Measurements from ENCODE around the gene IL11RA. TPM values are rescaled to one million over a fixed set of nuclear protein-coding genes. Genes with fewer than 3 reads are reported as not detected.

IL11RA gene
- total and polyA plus RNA-seq, 2 of the 8 experiments (the other 6 are each of a cell fraction or from before 2014, with no cell fraction given), result 5.5 to 9.1 TPM

GRCh38 chr9:34606905-34607304 lies 45.1 kb upstream of the IL11RA start:
- no peak for FAIRE-seq
- WGBS, 2 experiments (ENCODE audit: extremely low coverage in 1 of 2, insufficient coverage in 1 of 2, insufficient read length in 1 of 2, insufficient replicate concordance in 2 of 2, low coverage in 1 of 2, low lambda C conversion rate in 2 of 2, missing lambda C conversion rate in 1 of 2), result 87% methylated on average over 3 of the region's 3 CpGs; no CpG with 5 or more reads in 1 of the 2 experiments
- no peak for TF ChIP-seq CTBP2 (IDR thresholded peaks at IDR 0.05; ENCODE audit: borderline replicate concordance, insufficient read depth, insufficient read length, low read length)
- no peak for TF ChIP-seq PHF8 (conservative IDR thresholded peaks at IDR 0.05; ENCODE audit: low read depth, low read length)
- no peak for TF ChIP-seq TAF7 (optimal IDR thresholded peaks at IDR 0.05; ENCODE audit: borderline replicate concordance, low read depth, low read length)
- TF ChIP-seq BCL11A (IDR thresholded peaks at IDR 0.05; ENCODE audit: low read depth in 2 of 2, low read length in 2 of 2), result no peak
- TF ChIP-seq BRCA1 (IDR thresholded peaks at IDR 0.05; ENCODE audit: low read depth, low read length), result no peak
- no peak for TF ChIP-seq EGR1 (IDR thresholded peaks at IDR 0.05; ENCODE audit: borderline replicate concordance, low read depth, low read length)
- no peak for TF ChIP-seq E2F6 (IDR thresholded peaks at IDR 0.05)
- TF ChIP-seq USF2 (IDR thresholded peaks at IDR 0.05; ENCODE audit: low read length), result no peak
- no peak for TF ChIP-seq CTCF (IDR thresholded peaks at IDR 0.05; ENCODE audit: control extremely low read depth in 1 of 3, insufficient read depth in 1 of 3, low read depth in 1 of 3, low read length in 3 of 3)

More at GRCh38 chr9:34606905-34607304, 45.1 kb upstream of the IL11RA start:
- no peak overlapping the region for H2BK20ac ChIP-seq (ENCODE audit: low read length)
- H3K23ac ChIP-seq (ENCODE audit: insufficient read length), result no peak overlapping the region
- H3K9me3 ChIP-seq (ENCODE audit: insufficient read depth in 2 of 2, low read depth in 1 of 2, low read length in 1 of 2), result no peaks in the 10 kb centered on the region
- H2BK5ac ChIP-seq (ENCODE audit: low read depth, low read length), result no peak overlapping the region; the same call in 1 of the 2 replicates
- no peak overlapping the region for H3K4me3 ChIP-seq (ENCODE audit: extremely low read depth in 1 of 4, insufficient read depth in 2 of 4, low read depth in 3 of 4, low read length in 4 of 4)
- no peak overlapping the region for H2BK12ac ChIP-seq (ENCODE audit: low read depth, low read length)
- CTCF ChIA-PET (ENCODE audit: partially characterized antibody), result interaction anchor here (0.7 to 16.9 kb wide), 9 partner anchors 13 to 113 kb away, joined by 3 to 401 read pairs (median 73); partner anchors contain the start of genes ARID3C and SIGMAR1
- no peak overlapping the region for H3K27ac ChIP-seq (ENCODE audit: low read depth, low read length)
- no peak overlapping the region for H2BK120ac ChIP-seq (replicated peaks; ENCODE audit: low read depth, low read length)
- H4K20me1 ChIP-seq (replicated peaks in 1 of 2; ENCODE audit: control insufficient read depth in 1 of 2, insufficient read depth in 2 of 2, low read length in 2 of 2), result no peaks in the 10 kb centered on the region
- no peaks in the 10 kb centered on the region for H3K36me3 ChIP-seq (ENCODE audit: control insufficient read depth in 2 of 4, insufficient read depth in 4 of 4, low read length in 3 of 4)
- H3K79me1 ChIP-seq (ENCODE audit: low read depth, low read length), result no peaks in the 10 kb centered on the region
- H3K79me2 ChIP-seq (ENCODE audit: control insufficient read depth in 1 of 2, insufficient read depth in 2 of 2, low read length in 2 of 2), result no peaks in the 10 kb centered on the region
- POLR2A ChIA-PET (ENCODE audit: partially characterized antibody), result no interaction called here
- H4K5ac ChIP-seq (ENCODE audit: insufficient read length, low read depth, low read length), result no peak overlapping the region
- peaks cover 4% of the 10 kb centered on the region; the same call in 1 of the 2 replicates for H3K23me2 ChIP-seq (ENCODE audit: low read depth, low read length)
- H3K4me1 ChIP-seq (replicated peaks in 1 of 4; ENCODE audit: control insufficient read depth in 3 of 4, insufficient read depth in 4 of 4, low read length in 3 of 4), result peaks cover 0 to 12% (median 6%) of the 10 kb centered on the region in 4 experiments; a peak in 5 of 7 replicates
- H4K91ac ChIP-seq (replicated peaks; ENCODE audit: insufficient read length, low read length), result no peak overlapping the region
- H2AK5ac ChIP-seq (ENCODE audit: low read depth, low read length), result no peak overlapping the region
- no peak overlapping the region for H3K9ac ChIP-seq (replicated peaks in 1 of 4; ENCODE audit: extremely low read depth in 1 of 4, low read depth in 3 of 4, low read length in 3 of 4)
- no peak overlapping the region for H4K8ac ChIP-seq (ENCODE audit: extremely low read depth, insufficient read depth, low read length)
- no peak overlapping the region for H3K56ac ChIP-seq (replicated peaks; ENCODE audit: insufficient read length, low read depth, low read length)
- no peak overlapping the region for H3K4me2 ChIP-seq (ENCODE audit: insufficient read depth in 1 of 2, low read depth in 2 of 2, low read length in 2 of 2)
- no peak overlapping the region for H3K4ac ChIP-seq (replicated peaks; ENCODE audit: insufficient read length, low read depth, low read length)
- peaks cover 0 to 3% (median 0%) of the 10 kb centered on the region in 4 experiments; a peak in 1 of 7 replicates for H3K27me3 ChIP-seq (replicated peaks in 1 of 4; ENCODE audit: control insufficient read depth in 3 of 4, extremely low read depth in 1 of 4, insufficient read depth in 3 of 4, low read length in 3 of 4)
- no peak overlapping the region for H3K18ac ChIP-seq (ENCODE audit: extremely low read depth, low read length)
- H3K14ac ChIP-seq (ENCODE audit: insufficient read length), result no peak overlapping the region
- H2BK15ac ChIP-seq (ENCODE audit: low read length), result no peak overlapping the region
- DNase-seq (ENCODE audit: low read depth in 1 of 2, low spot score in 2 of 2), result no peak
- H2AFZ ChIP-seq (ENCODE audit: low read length), result no peak overlapping the region

Measured in H1 (cell line).